WTC11 (cell line): ENCODE data around the gene CCDC30.

Experiments
- ATF1 ChIP-seq: sonication (generic); formaldehyde crosslinking; IDR thresholded peaks from 2 replicates; pipeline ENCODE4 v1.8.1; 2023; ENCODE audit warnings: mild to moderate bottlenecking, moderate library complexity, missing genetic modification reagents
- CTCF ChIP-seq: fragments of 200-600 bp; IDR thresholded peaks from 2 replicates; pipeline ENCODE4 v1.8.0; 2022; ENCODE audit warnings: antibody characterized with exemption
- NFYB ChIP-seq: sonication (generic); formaldehyde crosslinking; conservative IDR thresholded peaks from 2 replicates; pipeline ENCODE4 v1.8.0; 2022; ENCODE audit warnings: low read depth, missing genetic modification reagents
- TCF7 ChIP-seq: sonication (generic); formaldehyde crosslinking; IDR thresholded peaks from 2 replicates; pipeline ENCODE4 v1.8.0; 2022; ENCODE audit warnings: mild to moderate bottlenecking, low read depth, missing genetic modification reagents, moderate library complexity
- ZMAT4 ChIP-seq: fragments of 250-450 bp; sonication (Bioruptor Pico); IDR thresholded peaks from 2 replicates; pipeline ENCODE4 v1.9.0; 2021; ENCODE audit warnings: mild to moderate bottlenecking
- ZNF416 ChIP-seq: fragments of 250-450 bp; sonication (Bioruptor Pico); IDR thresholded peaks from 2 replicates; pipeline ENCODE4 v1.9.0; 2021; ENCODE audit warnings: mild to moderate bottlenecking, inconsistent platforms
- ZNF512 ChIP-seq: sonication (generic); formaldehyde crosslinking; IDR thresholded peaks from 2 replicates; pipeline ENCODE4 v1.8.1; 2022; ENCODE audit warnings: missing genetic modification reagents, borderline replicate concordance
- TF ChIP-seq, protein P1 (sequence below): sonication (generic); formaldehyde crosslinking; IDR thresholded peaks from 2 replicates; pipeline ENCODE4 v1.8.1; 2022; ENCODE audit warnings: low read depth, mild to moderate bottlenecking, moderate library complexity, missing genetic modification reagents, borderline replicate concordance

DNA sequence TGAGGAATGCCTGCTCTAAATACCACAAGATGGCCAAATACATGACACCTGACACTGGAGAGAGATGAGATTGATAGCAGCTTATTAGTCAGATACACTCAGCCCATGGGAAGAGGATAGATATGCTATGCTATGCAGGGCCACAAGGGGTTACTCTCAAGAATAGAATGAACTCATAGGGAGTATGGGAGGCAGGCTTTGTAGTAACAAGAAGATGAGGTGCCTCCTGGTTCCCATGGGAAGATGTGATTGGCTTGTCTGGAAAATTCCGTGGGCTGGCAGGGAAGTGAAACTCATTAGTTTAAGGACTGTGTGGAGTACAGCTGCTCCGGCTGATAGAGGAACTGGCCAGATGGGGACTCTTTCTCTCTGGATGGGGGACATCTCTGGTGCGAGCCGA, 16.5 kb downstream of the CCDC30 start:
- no peak for TF ChIP-seq CTCF
- TF ChIP-seq TCF7 (CRISPR knock-in tag) = no peak
- TF ChIP-seq ZMAT4 (CRISPR knock-in tag) = no peak
- TF ChIP-seq NFYB (CRISPR knock-in tag) = no peak
- TF ChIP-seq ZNF512 (CRISPR knock-in tag) = no peak
- TF ChIP-seq, protein P1, sequence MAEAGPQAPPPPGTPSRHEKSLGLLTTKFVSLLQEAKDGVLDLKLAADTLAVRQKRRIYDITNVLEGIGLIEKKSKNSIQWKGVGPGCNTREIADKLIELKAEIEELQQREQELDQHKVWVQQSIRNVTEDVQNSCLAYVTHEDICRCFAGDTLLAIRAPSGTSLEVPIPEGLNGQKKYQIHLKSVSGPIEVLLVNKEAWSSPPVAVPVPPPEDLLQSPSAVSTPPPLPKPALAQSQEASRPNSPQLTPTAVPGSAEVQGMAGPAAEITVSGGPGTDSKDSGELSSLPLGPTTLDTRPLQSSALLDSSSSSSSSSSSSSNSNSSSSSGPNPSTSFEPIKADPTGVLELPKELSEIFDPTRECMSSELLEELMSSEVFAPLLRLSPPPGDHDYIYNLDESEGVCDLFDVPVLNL (CRISPR knock-in tag) = no peak
- no peak for TF ChIP-seq ATF1 (CRISPR knock-in tag)
- TF ChIP-seq ZNF416 = no peak
